Vagina (tissue), 2 donors: ENCODE data around the gene GID4.

ENCODE experiments used
- CTCF ChIP-seq, 3 experiments: fragments of 450-650 bp in 2 of 3; fragments of 200-600 bp in 1 of 3; sonication (generic) in 1 of 3; IDR thresholded peaks; one replicate each; pipeline ENCODE4 v1.5.1; 2017 to 2019; ENCODE audit warnings: antibody characterized with exemption in 3 of 3, mild to moderate bottlenecking in 2 of 3, moderate library complexity in 2 of 3
- POLR2A ChIP-seq, 2 donors: fragments of 450-650 bp; IDR thresholded peaks; one replicate each; pipeline ENCODE4 v1.6.1; 2017; ENCODE audit warnings: antibody characterized with exemption in 2 of 2, mild to moderate bottlenecking in 2 of 2, moderate library complexity in 2 of 2
- POLR2AphosphoS5 ChIP-seq, 2 donors: sonication (generic); formaldehyde crosslinking; IDR thresholded peaks; one replicate each; pipeline ENCODE4 v1.9.0; 2017; ENCODE audit warnings: antibody characterized with exemption in 2 of 2, mild to moderate bottlenecking in 2 of 2, low read depth in 1 of 2; ENCODE audit not compliant: insufficient read depth in 1 of 2

- TF ChIP-seq CTCF (IDR thresholded peaks at IDR 0.05) = no peak
- TF ChIP-seq POLR2AphosphoS5 (IDR thresholded peaks at IDR 0.05; ENCODE audit: insufficient read depth in 1 of 2, low read depth in 1 of 2) = no peak
- no peak for TF ChIP-seq POLR2A (IDR thresholded peaks at IDR 0.05)
These were observed 40.3 kb upstream of the GID4 start for GRCh38 chr17:17998934-17999333.
